ENCODE results near the gene CYP4A22.
A peak's percentile ranks its signal among the peaks of the same experiment; 100 is the strongest.
"Not testable (repeated sequence)": the region's sequence is repeated elsewhere in the genome, so short reads cannot be mapped to it uniquely, and the experiment has no call there.

The CYP4A22 gene

GRCh38 chr1:47146495-47146894 is 9.3 kb downstream of the CYP4A22 start:
- in situ Hi-C loops (cut with HindIII; ENCODE audit: low pct_ligation_motif_present, low pct_unique_long_range_greater_than_20kb, low sequenced_read_pairs); DNase-seq: not testable (repeated sequence)

DNA sequence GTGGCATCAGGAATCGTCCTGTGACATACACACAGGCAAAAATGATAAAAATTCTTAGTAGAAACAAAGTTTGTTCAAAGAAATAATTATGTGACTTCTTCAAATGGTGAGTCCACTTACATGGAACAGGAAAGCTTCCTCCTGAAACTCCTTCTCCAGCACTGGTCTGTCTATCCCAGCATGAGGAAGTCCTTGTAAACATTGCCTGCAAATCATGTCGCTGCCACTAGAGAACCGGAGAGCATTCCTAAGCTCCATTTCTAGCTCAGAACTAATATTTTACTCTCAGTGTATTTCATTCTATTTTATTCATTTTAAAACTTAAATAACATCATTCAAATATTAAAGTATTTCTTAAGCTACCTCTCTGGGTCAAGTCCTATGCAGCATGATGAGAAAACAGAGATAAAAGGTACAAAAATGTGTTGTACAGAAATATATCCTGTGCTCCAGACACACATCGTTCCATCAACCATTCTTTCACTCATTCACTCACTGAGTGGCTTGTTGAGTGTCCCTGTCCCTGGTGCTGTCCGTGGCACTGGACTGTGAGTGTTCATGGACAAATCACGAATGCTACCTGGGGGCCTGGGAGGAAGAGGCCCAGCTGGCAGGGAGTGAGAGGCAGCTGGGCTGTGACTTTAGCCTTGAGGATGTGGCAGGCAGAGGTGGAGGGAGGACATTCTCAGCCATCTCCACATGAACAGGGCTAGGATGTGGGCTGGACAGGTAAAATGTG is 10.0 kb downstream of the CYP4A22 start:
- in situ Hi-C loops (cut with HindIII; ENCODE audit: low pct_ligation_motif_present, low pct_unique_long_range_greater_than_20kb, low sequenced_read_pairs): no loop called here
- no peak for DNase-seq

GRCh38 chr1:47149162-47149561 is 11.9 kb downstream of the CYP4A22 start:
- DNase-seq; in situ Hi-C loops (cut with HindIII; ENCODE audit: low pct_ligation_motif_present, low pct_unique_long_range_greater_than_20kb, low sequenced_read_pairs): not testable (repeated sequence)

- DNase-seq; in situ Hi-C loops (cut with HindIII; ENCODE audit: low pct_ligation_motif_present, low pct_unique_long_range_greater_than_20kb, low sequenced_read_pairs): not testable (repeated sequence)
Measured at GRCh38 chr1:47156457-47156856, 19.2 kb downstream of the CYP4A22 start.

- DNase-seq; in situ Hi-C loops (cut with HindIII; ENCODE audit: low pct_ligation_motif_present, low pct_unique_long_range_greater_than_20kb, low sequenced_read_pairs): not testable (repeated sequence)
Measured at GRCh38 chr1:47157957-47158356, 20.7 kb downstream of the CYP4A22 start.

DNA sequence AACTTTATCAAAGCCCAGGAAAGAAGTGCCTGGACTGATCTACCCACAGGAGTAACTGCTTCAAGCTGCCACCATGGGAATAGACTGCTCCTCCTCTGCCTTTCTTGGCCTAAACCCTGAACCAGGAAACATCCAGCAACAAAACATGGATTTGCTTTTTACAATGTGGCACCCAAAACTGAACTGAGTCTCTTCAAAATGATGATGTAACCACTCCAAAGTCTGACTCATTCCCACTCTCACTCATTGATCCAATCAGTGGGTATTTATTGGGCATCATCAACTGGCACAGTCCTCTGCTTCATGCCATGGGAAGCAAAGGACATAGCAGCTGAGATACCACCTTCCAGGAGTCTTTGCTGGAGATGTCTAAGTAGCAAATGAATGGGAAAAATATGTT is 23.5 kb downstream of the CYP4A22 start:
- no peak for DNase-seq
- in situ Hi-C loops (cut with HindIII; ENCODE audit: low pct_ligation_motif_present, low pct_unique_long_range_greater_than_20kb, low sequenced_read_pairs): no loop called here

DNA sequence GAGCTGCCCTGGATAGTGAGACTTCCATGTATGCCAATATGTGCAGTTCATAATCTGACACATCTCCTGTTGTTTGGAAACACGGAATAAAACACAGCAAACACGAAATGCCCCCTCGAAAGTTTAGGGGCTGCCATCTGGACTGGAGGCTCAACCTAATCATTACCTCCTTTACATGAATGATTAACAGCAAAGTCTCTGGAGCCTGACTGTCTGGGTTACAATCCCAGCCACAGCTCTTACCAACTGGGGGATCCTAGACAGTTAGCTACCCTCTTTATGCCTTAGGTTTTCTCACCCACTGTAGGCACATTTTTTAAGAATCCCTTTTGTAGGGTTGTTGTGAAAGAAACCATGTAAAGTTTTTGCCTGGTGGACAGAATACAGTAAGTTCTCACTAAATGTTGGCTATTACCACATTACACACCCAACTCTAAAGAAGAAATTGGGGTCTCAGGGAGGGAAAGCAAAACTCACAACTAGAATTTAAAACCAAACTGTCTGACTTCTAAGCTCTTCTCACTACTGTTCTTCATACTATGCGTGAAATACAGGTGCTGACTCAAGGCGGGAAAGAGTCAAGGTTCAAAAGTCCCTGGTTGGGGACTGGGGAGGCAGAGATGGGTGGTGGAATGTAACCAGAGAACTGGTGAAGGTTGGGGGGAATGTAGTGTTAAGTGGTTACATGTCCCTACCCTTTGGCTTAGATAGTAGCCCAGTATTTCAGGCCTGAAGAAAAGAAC is 24.2 kb downstream of the CYP4A22 start:
- DNase-seq: peak; percentile 38
- in situ Hi-C loops (cut with HindIII; ENCODE audit: low pct_ligation_motif_present, low pct_unique_long_range_greater_than_20kb, low sequenced_read_pairs): no loop called here

DNA sequence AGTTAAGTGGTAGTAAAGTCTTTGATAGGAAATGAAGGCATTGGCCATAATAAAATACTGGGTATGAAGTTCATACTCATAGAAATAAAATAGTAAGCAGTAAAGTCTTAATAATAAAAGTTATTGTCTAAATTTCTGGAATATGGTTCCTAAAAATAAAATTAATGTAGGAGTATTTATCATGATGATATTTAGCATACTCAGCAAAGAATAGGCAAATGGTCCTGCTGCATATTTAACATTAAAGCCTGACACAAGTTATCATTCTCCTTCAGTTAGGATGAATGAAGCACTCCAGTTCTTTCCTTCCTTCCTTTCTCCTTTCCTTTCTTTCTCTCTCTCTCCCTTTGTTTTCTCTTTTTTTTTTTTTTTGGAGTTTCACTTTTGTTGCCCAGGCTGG is 27.3 kb downstream of the CYP4A22 start:
- in situ Hi-C loops (cut with HindIII; ENCODE audit: low pct_ligation_motif_present, low pct_unique_long_range_greater_than_20kb, low sequenced_read_pairs): no loop called here
- no peak for DNase-seq

- in situ Hi-C loops (cut with HindIII; ENCODE audit: low pct_ligation_motif_present, low pct_unique_long_range_greater_than_20kb, low sequenced_read_pairs): no loop called here
- no peak for DNase-seq
Measured at GRCh38 chr1:47172782-47173181, 35.5 kb downstream of the CYP4A22 start.

GRCh38 chr1:47174656-47175020 is 37.4 kb downstream of the CYP4A22 start:
- in situ Hi-C loops (cut with HindIII; ENCODE audit: low pct_ligation_motif_present, low pct_unique_long_range_greater_than_20kb, low sequenced_read_pairs): no loop called here
- DNase-seq: no peak

DNA sequence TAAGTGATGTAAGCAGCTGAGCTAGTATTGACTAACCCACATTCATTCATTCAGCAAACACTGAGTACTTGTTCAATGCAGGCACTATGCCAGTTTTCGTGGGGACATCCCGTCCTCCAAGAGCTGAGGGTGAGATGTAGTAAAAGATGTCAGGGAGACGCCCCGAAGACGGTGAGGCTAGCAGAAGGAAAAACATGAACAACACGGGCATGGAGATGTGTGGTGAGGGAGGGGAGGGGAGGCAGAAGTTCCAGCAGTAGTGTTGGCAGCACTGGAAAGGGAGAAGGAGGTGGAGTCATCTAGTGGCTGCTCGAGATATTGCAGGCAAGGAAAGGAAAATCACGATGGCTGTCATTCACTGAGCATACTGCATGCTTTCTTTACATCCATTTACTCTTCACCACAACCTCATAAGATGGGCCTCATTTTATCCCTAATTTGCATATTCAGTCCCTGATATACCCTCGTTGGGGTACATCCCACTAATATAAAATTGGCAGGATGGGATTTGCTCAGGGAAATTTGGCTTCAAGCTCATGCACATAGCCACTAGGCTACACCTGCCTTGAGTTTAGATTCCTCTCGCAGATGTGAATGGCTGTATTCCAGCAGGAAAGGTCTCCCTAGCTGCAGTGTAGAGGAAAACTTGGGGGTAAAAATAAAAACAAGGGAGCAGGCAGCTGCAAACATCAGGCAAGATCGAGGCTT is 38.1 kb downstream of the CYP4A22 start:
- DNase-seq: peak; percentile 64
- in situ Hi-C loops (cut with HindIII; ENCODE audit: low pct_ligation_motif_present, low pct_unique_long_range_greater_than_20kb, low sequenced_read_pairs): no loop called here

DNA sequence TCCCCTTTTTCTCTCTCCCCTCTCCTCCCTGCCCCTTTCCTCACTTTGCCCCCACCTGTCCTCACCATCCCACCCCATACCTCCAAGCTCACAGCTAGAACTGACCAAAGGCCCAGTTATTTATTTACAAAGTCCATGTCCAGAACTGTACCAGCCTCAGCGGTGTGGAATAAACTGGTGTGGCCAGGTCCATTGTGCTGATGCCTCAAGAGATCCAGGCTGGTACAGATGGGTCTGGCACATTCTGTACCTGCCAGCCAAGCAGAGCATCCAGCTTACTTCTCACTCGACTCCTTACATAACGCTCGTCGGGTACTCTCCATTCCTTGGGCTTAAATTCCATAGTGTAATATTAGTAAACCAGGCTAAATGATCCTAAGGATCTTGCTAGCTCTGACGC is 40.8 kb downstream of the CYP4A22 start:
- in situ Hi-C loops (cut with HindIII; ENCODE audit: low pct_ligation_motif_present, low pct_unique_long_range_greater_than_20kb, low sequenced_read_pairs): no loop called here

GRCh38 chr1:47178654-47179016 is 41.4 kb downstream of the CYP4A22 start:
- DNase-seq: no peak

More for the DNA sequence above, 40.8 kb downstream of the CYP4A22 start:
- DNase-seq: no peak

DNA sequence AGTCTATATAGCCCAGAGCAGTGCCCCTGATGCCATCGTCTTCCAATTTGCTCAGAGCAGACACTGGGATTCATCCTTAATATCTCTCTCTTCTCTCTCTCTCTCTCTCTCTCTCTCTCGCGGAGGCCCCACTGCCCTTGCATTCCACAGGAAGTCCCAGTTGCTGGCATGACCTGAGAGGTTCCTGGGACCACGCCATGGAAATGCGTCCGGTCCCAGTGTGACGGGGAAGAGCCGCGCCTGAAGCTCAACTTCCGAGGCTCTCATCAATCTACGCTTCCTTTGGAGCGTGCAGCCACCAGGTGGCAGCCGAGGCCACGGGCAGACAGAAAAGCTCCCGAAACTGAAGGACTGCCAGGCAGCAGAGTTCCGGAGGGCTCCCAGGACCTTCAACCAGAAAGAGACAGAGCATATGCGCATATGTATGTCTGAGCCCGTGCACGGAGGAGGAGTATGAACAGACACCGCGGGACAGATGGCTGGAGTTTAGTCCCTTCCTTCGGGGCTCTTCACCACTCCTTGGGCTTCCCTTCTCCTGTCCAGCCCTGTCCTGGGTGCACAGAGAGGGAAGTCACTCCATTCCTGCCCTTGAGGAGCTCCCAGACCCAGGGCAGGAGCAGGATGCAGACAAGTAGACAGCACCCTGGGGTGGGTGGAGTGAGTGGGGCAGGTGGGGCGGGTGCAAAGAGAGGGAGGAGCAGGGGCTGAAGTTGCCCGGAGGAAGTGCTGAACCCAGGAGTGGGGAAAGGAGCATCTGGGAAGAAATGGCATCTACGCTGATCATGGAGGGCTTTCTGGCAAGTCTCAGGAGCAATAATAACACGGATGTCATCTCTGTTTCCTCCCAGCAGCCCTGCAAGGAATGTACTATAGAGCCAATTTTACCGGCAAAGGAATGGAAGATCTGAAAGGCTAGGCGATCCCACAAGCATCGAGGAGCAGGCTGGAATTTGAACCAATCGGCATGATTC is 42.1 kb downstream of the CYP4A22 start:
- in situ Hi-C loops (cut with HindIII; ENCODE audit: low pct_ligation_motif_present, low pct_unique_long_range_greater_than_20kb, low sequenced_read_pairs): no loop called here
- DNase-seq: peak; percentile 95

More at GRCh38 chr1:47178654-47179016, 41.4 kb downstream of the CYP4A22 start:
- in situ Hi-C loops (cut with HindIII; ENCODE audit: low pct_ligation_motif_present, low pct_unique_long_range_greater_than_20kb, low sequenced_read_pairs): no loop called here

DNA sequence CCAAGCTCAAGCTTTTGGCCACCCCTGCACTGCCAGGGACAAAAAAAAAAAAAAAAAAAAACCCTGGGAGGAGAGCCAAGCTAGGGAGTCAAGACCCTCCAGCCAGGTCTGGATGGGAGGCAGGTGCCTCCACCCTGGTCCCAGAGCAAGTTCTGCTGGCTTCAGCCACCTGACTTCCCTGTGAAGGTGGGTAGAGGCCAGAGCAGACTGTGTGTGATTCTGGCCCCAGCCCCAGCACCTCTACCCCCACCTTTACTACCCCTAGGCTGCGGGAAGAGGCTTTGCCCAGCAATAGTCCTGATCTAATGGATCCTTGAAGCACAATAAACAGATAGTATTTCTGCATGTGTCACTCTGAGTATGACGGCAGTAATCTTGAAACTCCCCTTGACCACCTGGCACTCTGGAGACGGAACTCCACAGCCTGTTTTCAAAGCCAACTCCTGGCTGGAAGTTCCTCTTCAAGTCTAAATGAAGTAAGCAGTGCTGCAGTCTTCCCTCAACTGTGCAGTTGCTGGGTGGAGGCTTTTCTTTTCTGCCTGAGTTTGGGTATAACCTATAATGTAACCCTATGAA is 42.8 kb downstream of the CYP4A22 start:
- in situ Hi-C loops (cut with HindIII; ENCODE audit: low pct_ligation_motif_present, low pct_unique_long_range_greater_than_20kb, low sequenced_read_pairs): no loop called here

GRCh38 chr1:47180603-47181094 is 43.4 kb downstream of the CYP4A22 start:
- DNase-seq: no peak
- in situ Hi-C loops (cut with HindIII; ENCODE audit: low pct_ligation_motif_present, low pct_unique_long_range_greater_than_20kb, low sequenced_read_pairs): no loop called here

More for the DNA sequence above, 42.8 kb downstream of the CYP4A22 start:
- DNase-seq: no peak

DNA sequence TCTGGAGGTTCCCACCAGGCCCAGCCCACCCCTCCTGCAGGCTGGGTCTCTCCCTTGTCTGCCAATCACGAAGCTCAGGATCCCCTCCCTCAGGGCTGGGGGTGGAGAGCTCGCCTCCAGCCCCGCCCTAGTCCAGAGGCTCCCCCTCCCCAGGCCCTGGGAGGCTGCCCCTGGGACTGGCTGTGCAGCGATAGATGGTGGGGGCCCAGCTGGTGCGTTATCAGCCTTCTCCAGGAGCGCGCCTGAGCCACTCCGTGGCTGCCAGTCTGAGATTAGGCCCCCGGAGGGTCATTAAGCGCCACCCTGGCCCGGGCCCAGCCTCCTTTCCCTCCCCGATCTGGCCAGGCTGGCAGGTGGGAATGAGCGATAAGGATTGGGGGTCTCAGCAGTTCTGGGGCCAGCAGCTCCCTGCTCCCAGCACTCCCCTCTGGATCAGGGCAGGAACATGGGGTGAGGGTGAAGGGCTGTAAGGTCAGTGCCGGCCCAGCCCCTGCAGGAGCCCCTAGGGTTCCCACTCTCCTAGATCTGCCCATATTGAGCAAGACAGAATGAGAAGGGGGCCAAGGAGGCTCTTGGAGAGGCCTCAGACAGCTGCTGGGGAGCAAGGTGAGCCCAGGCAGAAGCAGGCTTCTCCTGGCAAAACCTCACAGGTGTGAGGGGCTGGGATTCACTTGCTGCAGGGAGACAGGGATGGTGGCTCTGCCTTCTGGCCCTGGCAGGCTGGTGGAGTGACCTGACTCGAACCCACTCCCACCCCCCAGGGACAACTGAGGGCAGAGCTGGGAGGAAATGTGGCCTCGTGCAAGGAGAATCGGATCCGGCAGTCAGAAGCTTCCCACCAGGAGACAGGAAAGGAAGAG is 44.1 kb downstream of the CYP4A22 start:
- no peak for DNase-seq
- in situ Hi-C loops (cut with HindIII; ENCODE audit: low pct_ligation_motif_present, low pct_unique_long_range_greater_than_20kb, low sequenced_read_pairs): no loop called here

Measured in ACHN (cell line).